ENCODE measurements around the gene EMC1.
"Not testable (repeated sequence)": the region's sequence is repeated elsewhere in the genome, so short reads cannot be mapped to it uniquely, and the experiment has no call there.

Gene EMC1

GRCh38 chr1:19193004-19193403 is 58.3 kb downstream of the EMC1 start:
- TF ChIP-seq CTCF (conservative IDR thresholded peaks at IDR 0.05; ENCODE audit: low read depth, low read length), result no peak
- no peak overlapping the region for H3K4me3 ChIP-seq (ENCODE audit: low read depth, low read length)
- no peak for DNase-seq (ENCODE audit: low read depth)

GRCh38 chr1:19191811-19192210 is 59.5 kb downstream of the EMC1 start:
- H3K4me3 ChIP-seq (ENCODE audit: low read depth, low read length), result no peak overlapping the region
- no peak for DNase-seq (ENCODE audit: low read depth)

GRCh38 chr1:19190468-19190867 is 60.9 kb downstream of the EMC1 start:
- no peak overlapping the region for H3K4me3 ChIP-seq (ENCODE audit: low read depth, low read length)
- no peak for TF ChIP-seq CTCF (conservative IDR thresholded peaks at IDR 0.05; ENCODE audit: low read depth, low read length)
- no peak for DNase-seq (ENCODE audit: low read depth)

More at GRCh38 chr1:19191811-19192210, 59.5 kb downstream of the EMC1 start:
- no peak for TF ChIP-seq CTCF (conservative IDR thresholded peaks at IDR 0.05; ENCODE audit: low read depth, low read length)

GRCh38 chr1:19189270-19189669 is 62.1 kb downstream of the EMC1 start:
- DNase-seq (ENCODE audit: low read depth), result no peak
- H3K4me3 ChIP-seq (ENCODE audit: low read depth, low read length), result no peak overlapping the region
- TF ChIP-seq CTCF (conservative IDR thresholded peaks at IDR 0.05; ENCODE audit: low read depth, low read length), result no peak

GRCh38 chr1:19187852-19188251 is 63.5 kb downstream of the EMC1 start:
- no peak for TF ChIP-seq CTCF (conservative IDR thresholded peaks at IDR 0.05; ENCODE audit: low read depth, low read length)
- no peak for DNase-seq (ENCODE audit: low read depth)

GRCh38 chr1:19186001-19186400 is 65.3 kb downstream of the EMC1 start:
- no peak overlapping the region for H3K4me3 ChIP-seq (ENCODE audit: low read depth, low read length)
- DNase-seq (ENCODE audit: low read depth), result no peak
- no peak for TF ChIP-seq CTCF (conservative IDR thresholded peaks at IDR 0.05; ENCODE audit: low read depth, low read length)

More at GRCh38 chr1:19187852-19188251, 63.5 kb downstream of the EMC1 start:
- no peak overlapping the region for H3K4me3 ChIP-seq (ENCODE audit: low read depth, low read length)

- no peak overlapping the region for H3K4me3 ChIP-seq (ENCODE audit: low read depth, low read length)
- no peak for DNase-seq (ENCODE audit: low read depth)
- TF ChIP-seq CTCF (conservative IDR thresholded peaks at IDR 0.05; ENCODE audit: low read depth, low read length), result no peak
Observed at GRCh38 chr1:19182223-19182622, 69.1 kb downstream of the EMC1 start.

GRCh38 chr1:19180265-19180657 is 71.1 kb downstream of the EMC1 start:
- H3K4me3 ChIP-seq (ENCODE audit: low read depth, low read length); DNase-seq (ENCODE audit: low read depth): not testable (repeated sequence)
